Inflammatory macrophage (primary cell): ENCODE measurements around the gene NXNL2.

Source experiments
- DNase-seq, 2 donors: peaks; one replicate each; pipeline ENCODE4 v3.0.0-alpha.2; 2020 to 2022

NXNL2 gene

GRCh38 chr9:88578121-88579049 is 43.4 kb downstream of the NXNL2 start:
- peak; percentile 81 to 86 for DNase-seq

DNA sequence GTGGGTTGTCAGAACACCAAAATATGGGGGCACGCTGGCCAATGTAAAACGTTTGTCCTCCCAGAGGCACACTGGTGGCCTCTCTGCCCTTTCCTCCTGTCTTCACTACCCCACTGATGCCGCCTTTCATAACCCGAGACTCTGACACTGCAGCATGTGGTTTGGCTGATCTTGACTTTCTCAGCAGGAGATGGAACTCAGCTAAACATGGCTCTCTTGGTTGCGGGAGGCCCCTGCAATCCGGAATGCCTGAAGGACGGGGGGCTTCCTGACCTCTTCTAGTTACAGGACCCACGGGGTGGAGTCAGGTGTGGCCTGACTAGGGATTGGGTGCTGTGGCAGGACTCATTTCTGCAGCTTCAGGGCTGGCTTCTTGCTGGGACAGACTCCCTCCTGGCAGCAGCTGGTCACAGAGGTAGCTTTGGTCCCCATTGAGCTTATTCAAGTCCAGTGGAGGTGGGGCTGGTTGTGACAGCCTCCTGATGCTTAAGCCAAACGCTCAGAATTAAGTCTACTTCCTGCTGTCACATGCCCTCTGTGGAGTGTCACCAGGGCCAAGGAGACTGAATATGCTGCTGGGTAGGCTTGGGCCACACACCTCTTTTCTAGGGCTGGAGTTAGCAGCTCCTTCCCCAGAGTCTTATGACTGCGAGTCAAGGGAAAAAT is 44.2 kb downstream of the NXNL2 start:
- DNase-seq = no peak

- DNase-seq = no peak
These were observed 46.0 kb downstream of the NXNL2 start for GRCh38 chr9:88580961-88581360.

DNA sequence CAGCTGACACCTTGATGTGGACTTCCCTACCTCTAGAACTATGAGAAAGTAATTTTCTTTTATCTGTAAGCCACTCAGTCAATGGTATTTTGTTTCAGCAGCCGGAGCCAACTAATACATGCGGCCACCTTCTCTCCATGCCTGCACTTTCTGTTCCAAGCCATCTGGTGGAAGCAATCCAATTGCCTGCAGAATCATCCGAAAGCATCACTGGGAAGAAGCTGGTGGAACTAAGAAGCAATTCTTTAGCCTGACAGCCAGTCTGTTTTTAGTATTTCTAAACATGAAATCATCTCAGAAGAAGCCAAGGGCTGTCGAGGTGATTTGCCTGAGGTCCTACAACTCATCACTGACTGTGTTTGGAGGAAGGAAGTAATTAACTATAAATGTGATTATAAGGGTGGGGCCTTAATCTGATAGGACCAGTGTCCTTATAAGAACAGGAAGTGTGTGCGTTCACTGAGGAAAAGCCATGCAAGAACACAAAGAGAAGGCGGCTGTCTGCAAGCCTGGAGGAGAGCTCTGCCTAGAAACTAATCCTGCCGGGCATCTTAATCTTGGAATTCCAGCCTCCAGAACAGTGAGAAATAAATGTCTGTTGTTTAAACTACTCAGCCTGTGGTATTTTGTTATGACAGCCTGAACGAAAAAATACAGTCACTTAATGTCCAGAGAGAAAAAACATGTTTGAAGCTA is 49.1 kb downstream of the NXNL2 start:
- peak in 1 of 2 donors; percentile 11 for DNase-seq

- DNase-seq = no peak
These were observed 50.4 kb downstream of the NXNL2 start for GRCh38 chr9:88585426-88585825.

DNA sequence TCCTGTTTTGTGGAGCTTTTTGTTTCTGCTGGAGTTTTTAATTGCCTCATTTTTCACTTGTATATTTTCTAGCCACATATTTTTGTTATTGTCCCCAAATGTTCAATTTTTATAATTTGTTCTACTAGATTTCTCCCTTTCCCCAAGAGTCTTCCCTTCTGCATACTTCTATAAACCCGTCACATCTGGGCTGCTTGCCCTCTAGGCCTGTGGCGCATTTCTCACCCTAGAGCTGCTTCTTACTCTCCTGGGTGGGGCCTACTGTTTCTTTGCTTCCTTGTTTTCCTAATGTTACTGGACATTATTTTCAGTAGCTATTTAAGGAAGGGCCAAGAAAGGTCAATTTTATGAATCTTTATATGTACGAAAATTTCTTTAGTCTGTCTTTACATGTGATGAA is 51.5 kb downstream of the NXNL2 start:
- DNase-seq = no peak

GRCh38 chr9:88587182-88587581 is 52.2 kb downstream of the NXNL2 start:
- no peak for DNase-seq

- no peak for DNase-seq
These were observed 53.1 kb downstream of the NXNL2 start for GRCh38 chr9:88587885-88588649.

DNA sequence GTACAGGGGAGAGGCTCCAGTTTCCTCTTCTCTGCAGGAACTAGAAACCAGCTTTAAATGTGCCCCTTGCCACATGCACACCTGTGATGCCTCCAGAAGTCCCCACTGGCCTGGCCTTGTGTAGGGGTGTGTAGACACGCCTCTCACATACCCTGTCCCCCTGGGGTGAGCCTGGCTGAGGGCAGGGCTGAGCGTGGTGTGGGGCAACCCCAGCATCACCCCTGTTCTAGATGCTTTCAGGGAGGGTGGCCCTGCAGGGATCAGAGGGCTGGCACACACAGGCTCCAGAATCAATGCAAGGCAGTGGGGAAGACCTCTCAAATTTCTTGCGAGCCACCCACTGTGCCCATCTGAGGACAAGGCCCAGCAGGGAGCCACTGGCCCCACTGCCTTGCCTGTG is 54.7 kb downstream of the NXNL2 start:
- DNase-seq = no peak

- DNase-seq = peak in 1 of 2 donors; percentile 10
These were observed 55.7 kb downstream of the NXNL2 start for GRCh38 chr9:88590558-88591146.

GRCh38 chr9:88593537-88594185 is 58.7 kb downstream of the NXNL2 start:
- peak; percentile 68 to 71 for DNase-seq
